Glutamatergic neuron (in vitro differentiated cells): ENCODE measurements around the gene BCL7C. TPM values are rescaled to one million over a fixed set of nuclear protein-coding genes. Genes with fewer than 3 reads are reported as not detected.

Experiments
- DNase-seq: peaks from one replicate; pipeline ENCODE4 v3.0.0; 2022
- H3K27ac Mint-ChIP-seq: one replicate; pipeline ENCODE4 v1.8.0; 2020; ENCODE audit warnings: mild to moderate bottlenecking, mixed read lengths, inconsistent platforms; ENCODE audit not compliant: unreplicated experiment
- H3K27me3 Mint-ChIP-seq: one replicate; pipeline ENCODE4 v1.8.0; 2020; ENCODE audit warnings: mild to moderate bottlenecking, moderate library complexity, mixed read lengths, inconsistent platforms; ENCODE audit not compliant: unreplicated experiment
- H3K36me3 Mint-ChIP-seq: one replicate; pipeline ENCODE4 v1.8.0; 2020; ENCODE audit warnings: mild to moderate bottlenecking, mixed read lengths, inconsistent platforms; ENCODE audit not compliant: unreplicated experiment
- H3K4me1 Mint-ChIP-seq: one replicate; pipeline ENCODE4 v1.8.0; 2020; ENCODE audit warnings: mild to moderate bottlenecking, low read depth, mixed read lengths, inconsistent platforms; ENCODE audit not compliant: unreplicated experiment
- H3K4me3 Mint-ChIP-seq: one replicate; pipeline ENCODE4 v1.8.0; 2020; ENCODE audit warnings: mild to moderate bottlenecking, mixed read lengths, inconsistent platforms; ENCODE audit not compliant: unreplicated experiment
- H3K9me3 Mint-ChIP-seq: one replicate; pipeline ENCODE4 v1.8.0; 2020; ENCODE audit warnings: mild to moderate bottlenecking, moderate library complexity, mixed read lengths, inconsistent platforms; ENCODE audit not compliant: unreplicated experiment
- CTCF ChIP-seq: fragments of 200-600 bp; sonication (generic); IDR thresholded peaks from one replicate; pipeline ENCODE4 v1.5.0; 2021; ENCODE audit not compliant: partially characterized antibody, unreplicated experiment
- total RNA-seq: library from RNA; stranded (reverse); fragmentation: NEBNext Ultra II Directional; extraction: Animal tissue kit (Norgen Biotek cat#: 25700); gene quantifications from one replicate; pipeline ENCODE4 v1.2.1, GENCODE V29; 2021; ENCODE audit not compliant: unreplicated experiment

BCL7C gene
- total RNA-seq, 1 donor from 2014 or later: 24.0 TPM

GRCh38 chr16:30927789-30928378 is 34.0 kb upstream of the BCL7C start:
- no peaks in the 10 kb centered on the region for H3K36me3 Mint-ChIP-seq
- H3K4me3 Mint-ChIP-seq: peak overlapping the region; percentile 38
- H3K27ac Mint-ChIP-seq: peak overlapping the region; percentile 28
- no peak for TF ChIP-seq CTCF
- peak; percentile 70 for DNase-seq
- H3K4me1 Mint-ChIP-seq: peaks cover 10% of the 10 kb centered on the region
- peaks cover 13% of the 10 kb centered on the region for H3K27me3 Mint-ChIP-seq
- H3K9me3 Mint-ChIP-seq: peaks cover 11% of the 10 kb centered on the region

- no peaks in the 10 kb centered on the region for H3K36me3 Mint-ChIP-seq
- no peak for DNase-seq
- H3K4me3 Mint-ChIP-seq: peak overlapping the region; percentile 52
- H3K4me1 Mint-ChIP-seq: peaks cover 10% of the 10 kb centered on the region
- peaks cover 16% of the 10 kb centered on the region for H3K27me3 Mint-ChIP-seq
- peaks cover 14% of the 10 kb centered on the region for H3K9me3 Mint-ChIP-seq
- no peak overlapping the region for H3K27ac Mint-ChIP-seq
- TF ChIP-seq CTCF: no peak
Observed at GRCh38 chr16:30926937-30927788, 33.3 kb upstream of the BCL7C start.

GRCh38 chr16:30925995-30926811 is 32.3 kb upstream of the BCL7C start:
- H3K27me3 Mint-ChIP-seq: peaks cover 21% of the 10 kb centered on the region
- peak overlapping the region; percentile 72 for H3K4me3 Mint-ChIP-seq

GRCh38 chr16:30925632-30925987 is 31.7 kb upstream of the BCL7C start:
- H3K36me3 Mint-ChIP-seq: no peaks in the 10 kb centered on the region
- DNase-seq: no peak
- peaks cover 21% of the 10 kb centered on the region for H3K27me3 Mint-ChIP-seq
- no peak for TF ChIP-seq CTCF
- H3K4me1 Mint-ChIP-seq: peaks cover 12% of the 10 kb centered on the region
- peaks cover 15% of the 10 kb centered on the region for H3K9me3 Mint-ChIP-seq
- H3K27ac Mint-ChIP-seq: no peak overlapping the region
- peak overlapping the region; percentile 72 for H3K4me3 Mint-ChIP-seq

More at GRCh38 chr16:30925995-30926811, 32.3 kb upstream of the BCL7C start:
- no peak for DNase-seq
- H3K9me3 Mint-ChIP-seq: peaks cover 15% of the 10 kb centered on the region
- H3K27ac Mint-ChIP-seq: peak overlapping the region; percentile 56
- H3K36me3 Mint-ChIP-seq: no peaks in the 10 kb centered on the region
- H3K4me1 Mint-ChIP-seq: peaks cover 10% of the 10 kb centered on the region
- TF ChIP-seq CTCF: no peak
